ENCODE data around the gene SLC7A10.

The SLC7A10 gene

DNA sequence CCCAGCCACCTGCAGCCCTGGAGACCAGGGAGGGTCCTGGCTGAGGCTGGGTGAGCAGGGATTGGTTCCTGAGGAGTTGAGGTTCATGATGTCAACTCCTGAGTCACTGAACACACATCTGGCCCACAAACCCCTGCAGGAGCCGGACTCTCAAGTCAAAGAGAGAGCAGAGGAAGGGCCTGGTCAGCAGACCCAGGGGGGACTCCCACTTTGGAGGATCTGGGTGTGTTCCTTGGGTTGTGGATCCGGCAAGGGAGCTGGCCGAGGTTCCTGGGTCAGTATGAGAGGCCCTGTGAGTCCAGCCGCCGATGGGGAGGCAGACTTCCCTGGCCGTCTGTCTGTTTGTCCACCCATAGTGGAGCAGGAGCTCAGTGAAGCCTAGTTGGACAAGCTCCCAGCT lies 4.0 kb downstream of the SLC7A10 start:
- no peak for DNase-seq (ENCODE audit: low spot score)
- TF ChIP-seq, protein P1, sequence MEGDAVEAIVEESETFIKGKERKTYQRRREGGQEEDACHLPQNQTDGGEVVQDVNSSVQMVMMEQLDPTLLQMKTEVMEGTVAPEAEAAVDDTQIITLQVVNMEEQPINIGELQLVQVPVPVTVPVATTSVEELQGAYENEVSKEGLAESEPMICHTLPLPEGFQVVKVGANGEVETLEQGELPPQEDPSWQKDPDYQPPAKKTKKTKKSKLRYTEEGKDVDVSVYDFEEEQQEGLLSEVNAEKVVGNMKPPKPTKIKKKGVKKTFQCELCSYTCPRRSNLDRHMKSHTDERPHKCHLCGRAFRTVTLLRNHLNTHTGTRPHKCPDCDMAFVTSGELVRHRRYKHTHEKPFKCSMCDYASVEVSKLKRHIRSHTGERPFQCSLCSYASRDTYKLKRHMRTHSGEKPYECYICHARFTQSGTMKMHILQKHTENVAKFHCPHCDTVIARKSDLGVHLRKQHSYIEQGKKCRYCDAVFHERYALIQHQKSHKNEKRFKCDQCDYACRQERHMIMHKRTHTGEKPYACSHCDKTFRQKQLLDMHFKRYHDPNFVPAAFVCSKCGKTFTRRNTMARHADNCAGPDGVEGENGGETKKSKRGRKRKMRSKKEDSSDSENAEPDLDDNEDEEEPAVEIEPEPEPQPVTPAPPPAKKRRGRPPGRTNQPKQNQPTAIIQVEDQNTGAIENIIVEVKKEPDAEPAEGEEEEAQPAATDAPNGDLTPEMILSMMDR (IDR thresholded peaks at IDR 0.05; ENCODE audit: extremely low read depth, missing control alignments) = no peak

- DNase-seq (ENCODE audit: low spot score) = no peak
Measured at GRCh38 chr19:33220735-33221134, 4.9 kb downstream of the SLC7A10 start.

DNA sequence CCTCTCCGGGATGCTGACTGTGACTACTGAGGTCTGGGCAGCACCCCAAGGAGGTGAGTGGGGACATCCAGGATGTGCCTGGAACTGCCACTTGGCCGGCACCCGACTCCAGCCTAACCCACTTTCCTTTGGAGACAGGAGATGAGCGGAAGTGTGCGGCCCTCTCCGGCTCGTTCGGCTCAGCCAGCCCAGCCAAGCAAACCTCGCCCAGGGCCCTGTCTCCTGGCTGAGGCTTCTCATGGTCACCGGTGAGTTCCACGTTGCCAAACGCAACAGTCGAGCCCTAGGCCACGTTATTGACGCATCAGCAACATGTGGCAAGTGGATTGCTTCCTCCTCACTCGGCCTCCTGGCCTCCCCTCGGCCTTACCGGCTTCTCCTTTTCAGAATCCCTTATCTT lies 5.5 kb downstream of the SLC7A10 start:
- DNase-seq (ENCODE audit: low spot score) = no peak
- TF ChIP-seq, protein P1 (IDR thresholded peaks at IDR 0.05; ENCODE audit: extremely low read depth, missing control alignments) = no peak

More at GRCh38 chr19:33220735-33221134, 4.9 kb downstream of the SLC7A10 start:
- TF ChIP-seq, protein P1 (IDR thresholded peaks at IDR 0.05; ENCODE audit: extremely low read depth, missing control alignments) = no peak

- TF ChIP-seq, protein P1 (IDR thresholded peaks at IDR 0.05; ENCODE audit: extremely low read depth, missing control alignments) = peak; percentile 21
- DNase-seq (ENCODE audit: low spot score) = no peak
Measured at GRCh38 chr19:33219261-33219815, 6.3 kb downstream of the SLC7A10 start.

GRCh38 chr19:33217881-33218280 lies 7.8 kb downstream of the SLC7A10 start:
- TF ChIP-seq, protein P1 (IDR thresholded peaks at IDR 0.05; ENCODE audit: extremely low read depth, missing control alignments) = no peak
- no peak for DNase-seq (ENCODE audit: low spot score)

DNA sequence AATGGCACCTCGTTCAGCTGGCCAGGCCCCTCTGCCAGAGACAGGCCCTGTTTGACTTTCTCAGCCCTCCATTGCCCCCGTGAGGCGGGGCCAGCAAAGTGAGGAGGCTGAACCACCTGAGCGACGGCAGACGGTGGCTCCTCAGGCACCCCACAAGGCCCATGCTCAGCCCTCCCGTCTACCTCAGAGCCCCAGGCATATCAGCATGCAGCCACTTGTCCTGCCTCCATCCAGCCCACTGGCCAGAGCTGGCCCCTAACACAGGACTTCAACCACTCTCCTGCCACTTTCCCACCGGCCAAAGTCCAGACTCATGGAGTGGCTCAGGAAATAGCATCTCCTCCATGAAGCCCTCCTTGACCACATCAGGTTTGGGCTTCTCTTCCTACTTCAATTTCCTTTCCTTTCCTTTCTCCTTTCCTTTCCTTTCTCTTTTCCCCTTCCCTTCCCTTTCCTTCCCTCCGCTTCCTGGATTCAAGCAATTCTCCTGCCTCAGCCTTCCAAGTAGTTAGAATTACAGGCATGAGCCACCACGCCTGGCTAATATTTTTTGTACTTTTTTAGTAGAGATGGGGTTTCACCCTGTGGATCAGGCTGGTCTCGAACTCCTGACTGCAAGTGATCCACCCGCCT lies 9.3 kb downstream of the SLC7A10 start:
- DNase-seq (ENCODE audit: low spot score) = no peak
- TF ChIP-seq, protein P1 (IDR thresholded peaks at IDR 0.05; ENCODE audit: extremely low read depth, missing control alignments) = no peak

DNA sequence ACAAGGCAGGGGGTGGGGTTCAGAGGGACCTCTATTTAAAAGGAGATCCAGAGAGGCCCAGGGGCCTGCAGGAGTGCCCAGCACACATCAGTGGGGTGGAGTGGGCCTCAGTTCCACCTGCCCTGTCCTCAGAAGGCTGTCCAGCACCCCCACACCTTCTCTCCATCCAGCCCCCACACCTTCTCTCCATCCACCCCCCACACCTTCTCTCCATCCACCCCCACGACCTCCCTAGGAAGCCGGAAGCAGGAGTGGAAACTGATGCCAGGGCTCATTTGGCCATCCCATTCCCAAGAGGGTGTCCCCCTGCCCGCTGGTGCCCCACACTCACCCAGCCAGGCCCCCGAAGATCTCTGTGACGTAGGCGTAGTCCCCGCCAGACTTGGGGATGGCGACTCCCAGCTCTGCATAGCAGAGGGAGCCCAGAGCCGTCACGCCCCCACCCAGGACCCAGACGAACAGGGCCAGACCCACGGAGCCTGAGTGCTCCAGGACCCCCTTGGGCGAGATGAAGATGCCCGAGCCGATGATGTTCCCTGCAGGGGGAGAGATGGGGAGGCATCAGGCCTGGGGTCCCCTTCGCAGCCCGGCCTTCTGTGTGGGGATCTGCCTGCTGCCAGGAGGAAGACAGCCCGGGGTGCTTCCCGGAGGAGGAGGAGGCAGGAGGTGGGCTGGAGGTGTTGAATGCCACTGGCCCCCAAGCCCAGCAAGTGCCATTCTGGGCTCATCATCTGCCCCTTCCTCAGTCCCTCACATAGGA lies 10.0 kb downstream of the SLC7A10 start:
- DNase-seq (ENCODE audit: low spot score) = no peak
- TF ChIP-seq, protein P1 (IDR thresholded peaks at IDR 0.05; ENCODE audit: extremely low read depth, missing control alignments) = no peak
